H4 (cell line): Measurements from ENCODE around the gene RGL1. TPM values are rescaled to one million over a fixed set of nuclear protein-coding genes. Genes with fewer than 3 reads are reported as not detected.

ENCODE experiments used
- DNase-seq: peaks from one replicate; pipeline ENCODE4 v3.0.0-alpha.2; 2015; ENCODE audit warnings: low spot score
- total RNA-seq: library from RNA; depleted of rRNA; stranded (reverse); fragments of >200 nt; shearing (Covaris generic); gene quantifications from 2 replicates; pipeline ENCODE4 v1.2.3, GENCODE V29; 2014

RGL1 gene
- total RNA-seq, 1 experiment from 2014 or later, result 18.7 TPM

GRCh38 chr1:183821889-183822611, 17.1 kb downstream of the RGL1 start:
- no peak for DNase-seq

GRCh38 chr1:183824291-183824690, 19.4 kb downstream of the RGL1 start:
- DNase-seq, result no peak

GRCh38 chr1:183827801-183828200, 22.9 kb downstream of the RGL1 start:
- no peak for DNase-seq

GRCh38 chr1:183830389-183830788, 25.5 kb downstream of the RGL1 start:
- no peak for DNase-seq

- DNase-seq, result no peak
These were observed 26.4 kb downstream of the RGL1 start for GRCh38 chr1:183831311-183831710.

- no peak for DNase-seq
These were observed 27.5 kb downstream of the RGL1 start for GRCh38 chr1:183832459-183832858.

- DNase-seq, result no peak
These were observed 29.6 kb downstream of the RGL1 start for GRCh38 chr1:183834568-183834967.

- no peak for DNase-seq
These were observed 31.7 kb downstream of the RGL1 start for GRCh38 chr1:183836598-183836997.

GRCh38 chr1:183837062-183837461, 32.1 kb downstream of the RGL1 start:
- DNase-seq, result no peak

- DNase-seq, result no peak
These were observed 33.3 kb downstream of the RGL1 start for GRCh38 chr1:183838221-183838620.

- DNase-seq, result peak; percentile 30
These were observed 35.2 kb downstream of the RGL1 start for GRCh38 chr1:183840140-183840539.

GRCh38 chr1:183841550-183841949, 36.6 kb downstream of the RGL1 start:
- no peak for DNase-seq

GRCh38 chr1:183841950-183842794, 37.3 kb downstream of the RGL1 start:
- peak; percentile 90 for DNase-seq

- no peak for DNase-seq
These were observed 37.9 kb downstream of the RGL1 start for GRCh38 chr1:183842795-183843144.

- no peak for DNase-seq
These were observed 39.9 kb downstream of the RGL1 start for GRCh38 chr1:183844806-183845205.

- DNase-seq, result no peak
These were observed 40.8 kb downstream of the RGL1 start for GRCh38 chr1:183845681-183846080.

- DNase-seq, result no peak
These were observed 42.7 kb downstream of the RGL1 start for GRCh38 chr1:183847641-183848040.

- DNase-seq, result no peak
These were observed 45.9 kb downstream of the RGL1 start for GRCh38 chr1:183850852-183851251.

GRCh38 chr1:183859119-183859518, 54.2 kb downstream of the RGL1 start:
- no peak for DNase-seq

GRCh38 chr1:183859831-183860230, 54.9 kb downstream of the RGL1 start:
- no peak for DNase-seq

- DNase-seq, result no peak
These were observed 58.0 kb downstream of the RGL1 start for GRCh38 chr1:183862967-183863366.

- no peak for DNase-seq
These were observed 58.9 kb downstream of the RGL1 start for GRCh38 chr1:183863852-183864251.

GRCh38 chr1:183864611-183865010, 59.7 kb downstream of the RGL1 start:
- DNase-seq, result no peak
